Heart left ventricle (tissue), 13 donors: ENCODE results near the gene TYMP.

Experiments used
- POLR2A ChIP-seq, 2 donors: fragments of 450-650 bp; IDR thresholded peaks; one replicate each; pipeline ENCODE4 v1.6.1; 2017; ENCODE audit warnings: antibody characterized with exemption in 2 of 2, mild to moderate bottlenecking in 2 of 2, moderate library complexity in 2 of 2
- TF ChIP-seq, protein P1 (sequence below), 12 donors: fragments of 200-600 bp; sonication (generic) in 4 of 12; IDR thresholded peaks; one replicate each; pipeline versions ENCODE4 v1.5.0 to v1.8.0; 2018 to 2022; ENCODE audit warnings: antibody characterized with exemption in 12 of 12, mild to moderate bottlenecking in 5 of 12
- donor health status: ischemic (EF 13 %, LVEDD 7.1; RV severe dilation, severe dysfunction).
- donor health status: DM: no; HTN: yes; CAD: no.
- donor health status: DM: no; HTN: no; CAD: no.
- donor health status: ischemic (EF 25% LVEDD 6.9; RV normal size, moderate dysfunction).
- donor health status: ischemic (EF 25% LVEDD 5.7; RV mildly dilated, moderate dysfunction).
- donor health status: ischemic (EF 35%, LVEDD 5.7; RV mildly dilated, moderate dysfunction).
- donor health status: nonischemic (EF 11% LVEDD 7.7; RV severe dilation, severe dysfunction).
- donor health status: DM: yes; HTN: yes; CAD: no.
- donor health status: PGD.
- donor health status: ischemic (EF 29% LVEDD 5.4; RV normal size, mild dysfunction).
- donor health status: nonischemic (EF 23%, LVEDD 6.1; RV moderate dilation, normal function).

DNA sequence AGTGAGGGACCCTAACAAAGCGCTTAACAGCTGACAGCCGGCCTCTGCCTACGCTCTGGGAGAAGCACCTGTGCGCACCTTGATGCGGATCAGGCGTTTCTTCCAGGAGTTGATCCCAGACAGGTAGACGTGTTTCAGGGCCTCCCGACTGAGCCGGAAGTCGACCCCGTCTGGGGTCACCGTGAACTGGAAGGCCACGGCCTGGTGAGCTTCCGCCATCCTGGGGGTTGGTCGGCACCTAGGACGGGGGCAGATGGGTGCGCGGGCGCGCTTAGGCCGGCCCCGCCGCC is 47.8 kb upstream of the TYMP start:
- no peak for TF ChIP-seq POLR2A (IDR thresholded peaks at IDR 0.05)
- TF ChIP-seq, protein P1, sequence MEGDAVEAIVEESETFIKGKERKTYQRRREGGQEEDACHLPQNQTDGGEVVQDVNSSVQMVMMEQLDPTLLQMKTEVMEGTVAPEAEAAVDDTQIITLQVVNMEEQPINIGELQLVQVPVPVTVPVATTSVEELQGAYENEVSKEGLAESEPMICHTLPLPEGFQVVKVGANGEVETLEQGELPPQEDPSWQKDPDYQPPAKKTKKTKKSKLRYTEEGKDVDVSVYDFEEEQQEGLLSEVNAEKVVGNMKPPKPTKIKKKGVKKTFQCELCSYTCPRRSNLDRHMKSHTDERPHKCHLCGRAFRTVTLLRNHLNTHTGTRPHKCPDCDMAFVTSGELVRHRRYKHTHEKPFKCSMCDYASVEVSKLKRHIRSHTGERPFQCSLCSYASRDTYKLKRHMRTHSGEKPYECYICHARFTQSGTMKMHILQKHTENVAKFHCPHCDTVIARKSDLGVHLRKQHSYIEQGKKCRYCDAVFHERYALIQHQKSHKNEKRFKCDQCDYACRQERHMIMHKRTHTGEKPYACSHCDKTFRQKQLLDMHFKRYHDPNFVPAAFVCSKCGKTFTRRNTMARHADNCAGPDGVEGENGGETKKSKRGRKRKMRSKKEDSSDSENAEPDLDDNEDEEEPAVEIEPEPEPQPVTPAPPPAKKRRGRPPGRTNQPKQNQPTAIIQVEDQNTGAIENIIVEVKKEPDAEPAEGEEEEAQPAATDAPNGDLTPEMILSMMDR (IDR thresholded peaks at IDR 0.05): no peak
